GM12892 (cell line): ENCODE results near the gene RPL31.

Experiments used
- POLR2A ChIP-seq: IDR thresholded peaks from 2 replicates; pipeline ENCODE4 v1.6.1; 2011; ENCODE audit warnings: low read depth, low read length, control low read depth
- POLR2AphosphoS5 ChIP-seq: IDR thresholded peaks from 2 replicates; pipeline ENCODE4 v1.6.1; 2011; ENCODE audit warnings: low read depth, low read length, control low read depth

DNA sequence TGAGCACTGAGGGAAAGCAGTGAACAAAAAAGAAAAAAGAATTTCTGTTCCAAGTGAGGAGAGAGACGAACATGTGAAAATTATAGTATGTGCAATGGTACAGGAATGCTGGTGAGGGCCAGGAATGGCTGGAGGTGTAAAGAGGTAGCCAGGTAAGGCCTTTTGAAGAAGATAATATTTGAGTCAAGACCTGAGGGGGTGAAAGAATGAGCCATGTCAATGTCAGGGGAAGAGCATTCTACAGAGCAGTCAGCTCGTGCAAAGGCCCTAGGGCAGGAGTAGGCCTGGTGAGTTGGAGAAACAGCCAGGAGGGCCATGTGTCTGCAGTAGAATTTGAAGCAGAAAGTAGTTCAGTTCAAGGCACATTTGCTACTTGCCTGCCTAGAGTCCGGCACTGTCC is 12.4 kb upstream of the RPL31 start:
- TF ChIP-seq POLR2AphosphoS5 (no peak), POLR2A (no peak)
